HT-29 (cell line): ENCODE data around the gene GABBR2. TPM values are rescaled to one million over a fixed set of nuclear protein-coding genes. Genes with fewer than 3 reads are reported as not detected.
"Not testable (repeated sequence)": the region's sequence is repeated elsewhere in the genome, so short reads cannot be mapped to it uniquely, and the experiment has no call there.

ENCODE experiments used
- DNase-seq: peaks from one replicate; pipeline ENCODE4 v3.0.0-alpha.2; 2015; ENCODE audit warnings: low spot score
- total RNA-seq: library from RNA; depleted of rRNA; stranded (reverse); fragments of >200 nt; shearing (Covaris generic); gene quantifications from 2 replicates; pipeline ENCODE4 v1.2.3, GENCODE V29; 2014

Gene GABBR2
- total RNA-seq, 1 experiment from 2014 or later: not detected

DNA sequence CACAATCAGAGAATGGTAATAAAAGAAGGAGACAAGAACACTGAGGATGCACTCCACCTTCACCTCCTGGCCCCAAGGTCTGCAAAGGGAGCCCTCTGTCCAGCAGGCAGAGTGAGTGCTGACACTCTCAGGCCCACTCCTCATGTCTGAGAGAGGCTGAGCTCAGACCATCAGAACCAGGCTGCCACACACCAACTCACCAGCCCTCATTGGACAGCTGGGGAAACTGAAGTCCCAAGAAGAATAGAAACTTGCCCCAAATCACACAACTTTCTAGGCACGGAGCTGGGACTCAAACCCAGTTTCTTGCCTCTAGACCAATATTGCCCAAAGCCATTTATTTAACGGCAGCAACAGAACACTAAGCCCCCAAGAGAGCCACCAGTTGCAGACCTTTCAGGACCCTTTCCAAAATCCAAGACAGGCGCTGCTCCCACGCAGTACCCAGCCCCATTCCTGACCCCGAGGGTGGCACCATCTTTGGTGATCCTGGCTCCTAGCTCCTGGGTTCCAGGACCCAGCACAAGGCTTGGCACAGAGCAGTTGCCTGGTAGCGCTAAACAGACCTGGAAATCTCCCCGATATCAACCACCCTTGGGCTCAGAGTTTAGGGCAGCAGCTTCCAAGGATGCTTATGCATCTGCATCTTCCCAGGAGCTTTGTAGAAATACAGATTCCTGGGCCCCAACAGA lies 192.4 kb downstream of the GABBR2 start:
- no peak for DNase-seq

DNA sequence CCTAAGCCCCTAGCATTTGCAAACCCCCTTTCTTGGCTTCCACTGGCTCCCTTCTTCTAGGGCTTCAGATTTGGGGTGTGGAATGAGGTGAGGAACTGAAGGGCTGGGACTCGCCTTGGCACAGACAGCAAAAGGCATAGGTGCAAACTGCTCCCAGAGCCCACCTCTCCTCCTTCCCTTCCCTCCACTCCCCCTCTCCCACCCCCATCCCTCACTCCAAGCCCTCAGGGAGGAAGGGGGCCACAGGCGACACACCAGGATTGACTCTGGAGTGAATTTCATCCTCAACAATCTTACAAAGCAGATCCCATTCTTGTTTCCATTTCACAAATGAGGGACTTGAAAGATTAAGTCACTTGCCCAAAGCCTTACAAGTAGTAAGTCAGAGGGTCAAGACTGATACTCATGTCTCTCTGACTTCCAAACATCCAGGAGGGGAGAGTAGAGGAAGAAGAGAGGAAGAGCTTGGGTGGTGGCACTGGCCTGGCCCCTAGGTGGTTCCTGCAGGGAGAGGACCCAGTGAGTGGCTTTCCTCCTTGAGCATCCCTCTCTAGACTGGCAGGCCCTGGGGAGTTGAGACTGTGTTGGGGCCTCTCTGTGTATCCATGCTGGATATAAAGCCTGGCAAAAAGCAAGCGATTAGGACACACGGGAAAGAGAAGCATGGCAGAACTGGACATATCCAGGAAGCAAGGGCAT lies 193.1 kb downstream of the GABBR2 start:
- DNase-seq: no peak

DNA sequence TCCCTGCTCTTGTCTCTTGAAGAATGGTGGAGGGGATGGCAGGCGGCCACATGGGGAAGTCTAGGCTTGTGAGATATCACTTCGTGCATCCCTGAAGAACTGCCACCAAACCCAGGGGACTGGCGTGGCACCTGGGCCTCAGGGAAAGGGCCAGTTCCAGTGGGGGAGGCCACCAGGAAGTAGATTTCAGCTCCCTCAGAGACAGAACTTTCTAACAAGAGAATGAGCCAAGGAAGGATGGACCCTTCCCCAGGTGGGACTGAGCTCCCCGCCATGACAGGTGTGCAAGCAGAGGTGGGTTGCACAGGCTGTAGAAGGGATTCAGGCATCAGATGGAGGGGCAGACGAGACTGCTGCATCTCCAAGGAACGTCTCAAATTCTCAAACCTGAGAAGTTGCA lies 193.9 kb downstream of the GABBR2 start:
- no peak for DNase-seq

DNA sequence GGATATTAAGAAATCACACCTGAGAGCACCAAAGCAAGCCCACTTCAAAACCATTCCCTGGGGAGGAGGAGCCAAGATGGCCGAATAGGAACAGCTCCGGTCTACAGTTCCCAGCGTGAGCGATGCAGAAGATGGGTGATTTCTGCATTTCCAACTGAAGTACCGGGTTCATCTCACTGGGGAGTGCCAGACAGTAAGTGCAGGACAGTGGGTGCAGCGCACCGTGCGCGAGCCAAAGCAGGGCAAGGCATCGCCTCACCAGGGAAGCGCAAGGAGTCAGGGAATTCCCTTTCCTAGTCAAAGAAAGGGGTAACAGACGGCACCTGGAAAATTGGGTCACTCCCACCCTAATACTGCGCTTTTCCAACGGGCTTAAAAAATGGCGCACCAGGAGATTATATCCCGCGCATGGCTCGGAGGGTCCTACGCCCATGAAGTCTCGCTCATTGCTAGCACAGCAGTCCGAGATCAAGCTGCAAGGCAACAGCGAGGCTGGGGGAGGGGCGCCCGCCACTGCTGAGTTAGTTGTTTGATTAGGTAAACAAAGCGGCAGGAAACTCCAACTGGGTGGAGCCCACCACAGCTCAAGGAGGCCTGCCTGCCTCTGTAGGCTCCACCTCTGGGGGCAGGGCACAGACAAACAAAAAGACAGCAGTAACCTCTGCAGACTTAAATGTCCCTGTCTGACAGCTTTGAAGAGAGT lies 200.4 kb downstream of the GABBR2 start:
- DNase-seq: peak; percentile 54

DNA sequence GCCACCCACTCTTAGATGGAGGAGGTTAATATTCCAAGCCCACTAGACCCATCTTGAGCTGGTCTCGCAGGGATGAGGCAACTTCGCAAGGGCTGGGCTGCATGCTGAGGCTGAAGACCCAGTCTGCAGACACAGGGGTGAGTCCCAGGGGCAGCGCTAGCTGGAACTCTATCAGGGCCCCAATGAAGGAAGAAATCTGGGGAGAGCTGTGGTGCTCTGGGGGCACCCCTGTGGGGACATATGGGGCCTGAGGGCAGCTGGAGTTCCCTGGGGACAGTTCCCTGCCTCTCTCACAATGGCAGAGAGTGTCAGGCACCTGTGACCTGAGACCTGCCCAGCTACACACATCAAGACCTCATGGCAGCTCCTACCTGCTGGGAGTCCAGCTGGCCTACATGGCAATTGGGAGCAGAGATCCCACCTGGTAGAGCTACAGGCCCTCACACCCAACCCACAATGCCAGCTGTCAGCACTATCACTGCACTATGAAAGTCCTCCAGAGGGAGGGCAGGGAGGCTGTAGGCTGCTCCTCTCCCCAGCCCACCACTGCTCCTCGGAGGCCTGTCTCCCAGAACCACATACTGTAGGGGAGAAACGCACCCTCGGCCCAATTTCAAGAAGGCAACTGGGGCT lies 202.2 kb downstream of the GABBR2 start:
- DNase-seq: no peak

DNA sequence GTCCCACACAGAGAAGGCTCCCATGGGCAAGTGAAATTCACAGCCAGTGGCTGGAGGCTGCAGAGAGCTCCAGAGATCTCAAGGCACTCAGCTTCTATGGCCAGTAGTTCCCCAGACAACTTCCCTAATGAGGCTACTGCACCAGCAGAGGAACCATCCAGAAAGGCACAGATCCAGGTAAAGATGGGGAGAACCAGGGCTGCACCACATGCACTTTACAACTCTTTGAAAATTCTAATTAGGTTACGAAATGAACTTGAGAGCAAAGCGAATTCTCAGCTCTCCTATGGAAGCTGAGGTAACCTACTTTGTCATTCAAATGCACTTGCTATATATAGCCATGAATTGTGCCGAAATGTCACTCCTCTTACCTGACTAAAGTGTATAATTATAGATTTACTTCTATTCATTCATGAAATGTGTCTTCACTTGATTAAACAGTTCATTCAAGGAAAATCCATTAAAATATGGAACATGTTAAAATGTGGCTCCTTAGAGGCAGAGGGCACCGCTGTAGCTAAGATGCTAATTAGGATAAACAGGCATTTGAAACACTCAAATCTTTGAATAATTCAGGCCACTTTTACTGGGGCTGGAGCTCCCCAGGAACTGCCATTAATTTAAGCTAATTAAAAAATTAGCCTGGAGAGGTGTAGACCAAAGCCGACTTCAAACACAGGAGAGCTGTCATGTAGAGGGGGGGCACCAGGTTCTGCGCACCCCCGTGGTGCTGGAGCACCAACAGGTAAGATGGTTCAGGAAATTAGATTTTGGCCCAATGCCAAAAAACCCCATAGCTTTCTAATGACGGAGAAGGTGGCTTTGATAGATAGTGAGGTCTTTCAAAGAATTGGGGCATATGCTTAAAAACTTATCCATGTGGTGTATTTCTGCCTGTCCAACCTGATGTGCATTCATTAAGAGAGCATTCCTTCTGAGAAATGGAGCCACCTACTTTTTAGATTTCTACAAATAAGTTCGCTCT lies 204.1 kb downstream of the GABBR2 start:
- no peak for DNase-seq

DNA sequence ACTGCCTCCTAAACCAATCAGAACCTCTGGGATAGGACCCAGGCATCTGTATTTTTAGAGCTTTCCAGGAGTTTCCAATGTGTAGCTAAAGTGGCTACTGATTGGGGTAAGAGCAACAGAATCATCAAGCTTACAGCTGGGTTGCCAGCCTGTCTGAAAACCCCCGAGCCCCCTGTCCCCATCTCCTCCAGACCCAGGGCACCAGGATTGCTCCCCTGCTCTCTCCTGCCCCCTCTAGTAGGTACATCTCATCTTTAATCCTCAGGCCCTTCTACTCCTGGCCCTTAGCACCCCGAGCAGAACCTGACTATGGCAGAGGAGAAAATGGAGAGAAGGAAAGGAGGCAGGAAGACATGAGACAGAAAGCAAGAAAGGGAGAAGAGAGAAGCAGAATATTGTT lies 204.9 kb downstream of the GABBR2 start:
- no peak for DNase-seq

DNA sequence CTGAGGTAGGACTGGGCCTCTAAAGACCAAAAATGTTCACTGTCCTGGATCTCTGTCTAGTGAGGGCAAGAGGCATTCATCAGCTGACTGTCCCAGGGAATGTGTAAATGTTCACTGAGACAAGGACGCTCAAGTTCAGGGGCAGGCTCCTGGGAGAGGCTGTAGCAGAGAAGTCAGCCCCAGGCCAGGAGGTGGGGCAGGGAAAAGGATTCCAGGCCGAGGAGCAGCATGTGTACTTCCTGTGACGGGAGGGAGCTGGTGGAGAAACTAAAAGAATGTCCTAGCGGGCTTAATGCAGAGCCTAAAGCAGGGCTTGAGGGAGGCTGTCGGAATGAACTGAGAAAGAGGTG lies 205.8 kb downstream of the GABBR2 start:
- peak; percentile 77 for DNase-seq

DNA sequence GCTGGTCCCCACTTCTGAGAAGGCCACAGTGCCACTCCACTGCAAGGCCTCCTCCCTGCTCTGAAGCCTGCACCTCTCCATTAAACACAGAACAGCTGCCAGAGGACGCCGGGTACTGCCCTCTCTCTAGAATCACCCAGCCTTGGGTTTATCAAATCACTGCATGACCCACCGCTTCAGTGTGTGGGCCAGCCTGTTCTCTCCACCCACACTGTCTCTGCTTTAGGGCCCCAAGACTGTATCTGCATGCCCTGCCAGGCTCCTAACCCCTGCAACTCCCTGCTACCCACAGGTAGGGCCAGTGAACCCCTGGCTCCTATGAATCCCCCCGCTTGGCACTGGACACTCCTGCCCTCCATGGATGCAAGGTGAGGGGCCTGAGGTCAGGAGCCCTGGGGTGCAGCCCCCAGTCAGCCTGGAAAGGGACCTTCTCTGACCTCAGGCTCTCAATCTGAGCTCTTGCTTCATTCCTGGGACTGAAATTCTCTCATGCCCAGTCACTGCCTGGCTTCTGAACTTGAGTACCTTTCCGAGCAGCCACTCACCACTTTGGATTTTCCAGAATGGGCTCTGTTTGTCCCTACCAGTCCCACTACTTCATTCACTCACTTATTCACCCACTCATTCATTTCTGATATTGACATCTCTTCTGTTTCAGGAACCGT lies 206.3 kb downstream of the GABBR2 start:
- no peak for DNase-seq

DNA sequence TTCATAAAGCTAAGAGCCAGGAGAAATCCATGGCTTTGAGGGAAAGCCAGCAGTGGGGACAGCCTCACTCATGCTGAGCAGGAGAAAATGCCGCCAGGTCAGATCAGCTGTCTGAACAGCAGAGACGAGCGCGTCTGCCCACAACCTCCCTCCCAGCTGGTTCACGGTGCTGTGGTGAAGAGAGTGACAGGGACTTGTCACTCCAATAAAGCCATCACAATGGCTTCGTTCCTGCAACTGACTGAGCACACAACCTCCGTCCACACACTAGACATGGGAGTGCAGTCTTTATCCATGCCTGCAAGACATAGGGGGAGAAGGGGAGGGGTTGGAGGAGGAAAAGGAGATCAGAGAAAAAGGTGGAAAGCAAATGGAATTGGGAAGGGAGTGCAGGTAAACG lies 206.9 kb downstream of the GABBR2 start:
- no peak for DNase-seq

DNA sequence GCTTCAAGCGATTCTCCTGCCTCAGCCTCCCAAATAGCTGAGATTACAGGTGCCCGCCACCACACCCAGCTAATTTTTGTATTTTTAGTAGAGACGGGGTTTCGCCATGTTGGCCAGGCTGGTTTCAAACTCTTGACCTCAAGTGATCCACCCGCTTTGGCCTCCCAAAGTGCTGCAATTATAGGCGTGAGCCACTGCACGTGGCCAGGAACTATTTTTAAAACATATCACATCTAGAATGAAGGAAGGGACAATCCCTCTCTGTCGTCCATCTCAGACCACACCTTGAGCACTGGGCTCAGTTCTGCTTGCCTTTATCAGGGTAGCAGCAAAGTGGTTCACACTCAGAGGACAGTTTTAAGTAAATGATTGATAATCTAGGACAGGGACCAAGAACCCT lies 207.5 kb downstream of the GABBR2 start:
- not testable (repeated sequence) for DNase-seq

DNA sequence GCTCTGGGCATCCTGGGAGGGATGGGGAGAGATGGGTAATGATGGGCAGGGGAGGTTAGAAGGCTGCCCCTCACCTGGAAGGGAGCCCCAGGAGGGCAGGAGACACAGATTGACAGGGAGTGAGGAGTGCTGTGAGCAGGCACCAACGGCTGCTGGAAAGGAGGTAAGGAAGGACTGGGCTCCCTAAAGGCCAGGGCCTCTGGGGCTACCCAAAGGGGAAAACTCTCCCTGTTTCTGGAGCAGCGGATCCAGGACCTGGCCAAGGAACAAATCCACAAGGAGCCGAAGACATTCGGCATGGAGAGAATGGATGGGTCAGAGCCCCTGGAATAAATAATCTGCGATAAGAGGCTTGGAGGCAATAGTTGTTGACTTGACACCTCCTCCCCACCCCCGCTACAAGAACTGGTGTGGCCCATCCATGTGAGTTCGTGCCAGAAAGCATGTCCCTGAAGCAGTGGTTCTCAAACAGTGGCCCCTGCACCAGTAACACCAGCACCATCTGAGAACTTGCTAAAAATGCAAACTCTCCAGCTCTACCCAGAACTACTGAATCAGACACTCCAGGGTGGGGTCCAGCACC lies 208.3 kb downstream of the GABBR2 start:
- no peak for DNase-seq

DNA sequence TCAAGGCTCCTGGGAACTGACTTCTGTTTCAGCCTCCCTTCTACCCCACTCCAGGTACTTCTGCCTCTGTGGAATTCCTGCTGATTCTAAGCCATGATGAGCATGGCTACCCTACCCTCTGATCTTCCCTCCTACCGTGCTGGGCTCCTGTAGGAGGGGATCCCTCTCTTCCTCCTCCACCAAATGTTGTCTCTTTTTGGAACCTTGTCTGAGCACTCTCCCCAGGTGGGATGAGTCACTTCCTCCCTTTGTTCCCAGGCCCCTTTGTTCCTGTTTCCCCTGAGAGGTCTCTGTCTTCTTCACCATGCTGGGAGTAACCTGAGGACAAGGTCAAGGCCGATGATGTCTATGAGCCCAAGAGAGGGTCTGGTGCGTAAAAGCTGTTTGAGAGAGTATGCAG lies 213.2 kb downstream of the GABBR2 start:
- DNase-seq: no peak

DNA sequence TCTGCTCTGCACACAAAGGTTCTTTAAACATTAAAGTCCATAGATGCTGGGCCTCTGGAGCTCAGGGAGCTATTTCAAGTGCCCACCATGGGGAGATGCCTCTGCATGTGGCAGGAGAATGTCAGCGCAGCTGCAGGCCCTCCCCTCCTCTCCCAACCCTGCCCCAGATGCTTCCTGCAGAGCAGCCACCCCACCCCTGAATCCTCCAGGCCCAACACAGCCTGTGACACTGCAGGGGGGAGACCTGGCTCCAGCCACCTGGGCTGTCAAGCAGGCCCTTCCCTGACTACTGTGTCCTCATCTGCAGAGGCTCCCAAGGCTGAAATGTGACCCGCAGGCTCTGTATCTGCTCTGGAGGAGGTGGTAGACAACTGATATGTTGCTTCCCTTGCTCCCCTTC lies 213.9 kb downstream of the GABBR2 start:
- no peak for DNase-seq

DNA sequence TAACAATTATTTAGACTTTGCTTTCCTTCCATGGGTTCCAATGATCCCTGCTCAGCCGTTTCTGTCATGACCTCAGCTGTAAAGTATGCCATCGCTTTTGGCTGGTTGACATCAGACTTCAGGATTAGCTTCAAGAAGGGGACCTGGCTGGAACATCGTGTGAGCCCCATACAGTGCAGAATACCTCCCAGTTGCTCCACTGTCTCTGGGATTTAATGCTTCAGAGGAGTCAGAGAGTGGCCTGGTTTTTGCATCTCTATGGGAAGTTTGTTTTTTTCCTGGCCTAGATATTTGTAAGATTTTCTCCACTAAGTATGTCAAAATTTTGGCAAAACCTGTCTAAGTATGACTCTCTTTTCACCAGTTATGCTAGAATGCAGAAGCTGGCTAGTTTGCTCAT lies 216.9 kb downstream of the GABBR2 start:
- DNase-seq: no peak

DNA sequence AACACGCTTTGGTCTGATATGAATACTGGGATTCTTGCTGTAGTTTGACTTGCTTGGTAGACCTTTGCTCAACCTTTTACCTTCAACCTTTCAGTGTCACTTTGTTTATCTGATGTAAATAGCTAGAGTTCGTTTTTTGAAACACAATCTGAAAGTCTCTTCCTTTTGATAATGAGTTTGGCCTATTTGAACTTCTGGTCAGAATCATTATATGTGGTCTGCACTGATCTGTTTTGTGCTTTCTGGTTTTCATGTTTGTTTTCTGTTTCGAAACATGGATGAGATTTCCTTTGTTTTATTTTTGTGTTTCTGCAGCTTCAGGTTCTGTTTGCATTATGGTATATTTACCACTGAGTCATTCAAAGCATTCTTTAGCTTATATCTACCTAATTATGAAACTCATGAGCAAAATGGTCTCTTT lies 217.5 kb downstream of the GABBR2 start:
- no peak for DNase-seq

DNA sequence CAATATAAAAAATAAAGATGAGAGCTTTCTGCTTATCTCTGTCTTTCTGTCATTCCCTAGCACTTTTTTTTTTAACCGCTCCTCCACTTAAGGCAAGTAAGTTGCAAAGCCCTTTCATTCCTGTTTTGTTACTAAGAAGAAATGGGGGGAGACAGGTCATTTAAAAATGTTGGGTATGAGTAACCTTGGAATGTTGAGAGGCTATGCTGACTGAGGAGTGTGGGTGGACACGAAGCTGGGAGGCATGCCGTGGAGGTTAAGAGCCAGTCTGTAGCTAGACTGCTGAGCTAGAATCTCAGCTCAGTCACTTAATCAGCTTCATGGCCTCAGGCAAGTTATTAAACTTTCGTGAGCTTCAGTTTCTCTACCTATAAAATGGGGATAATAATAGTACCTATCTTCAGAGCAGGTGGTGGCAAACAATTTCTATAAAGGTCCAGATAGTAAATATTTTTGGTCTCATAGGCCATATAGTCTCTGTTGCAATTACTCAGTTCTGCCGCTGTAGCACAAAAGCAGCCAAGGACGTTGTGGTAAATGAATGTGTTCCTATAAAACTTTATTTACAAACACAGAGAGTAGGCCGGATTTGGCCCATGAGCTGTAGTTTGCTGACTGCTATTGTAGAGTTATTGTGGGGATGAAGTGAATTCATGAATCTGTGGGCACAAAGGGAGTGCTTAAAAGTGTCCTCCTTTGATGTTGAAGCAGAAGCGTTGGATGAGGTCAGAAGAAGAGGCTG lies 220.0 kb downstream of the GABBR2 start:
- DNase-seq: no peak

DNA sequence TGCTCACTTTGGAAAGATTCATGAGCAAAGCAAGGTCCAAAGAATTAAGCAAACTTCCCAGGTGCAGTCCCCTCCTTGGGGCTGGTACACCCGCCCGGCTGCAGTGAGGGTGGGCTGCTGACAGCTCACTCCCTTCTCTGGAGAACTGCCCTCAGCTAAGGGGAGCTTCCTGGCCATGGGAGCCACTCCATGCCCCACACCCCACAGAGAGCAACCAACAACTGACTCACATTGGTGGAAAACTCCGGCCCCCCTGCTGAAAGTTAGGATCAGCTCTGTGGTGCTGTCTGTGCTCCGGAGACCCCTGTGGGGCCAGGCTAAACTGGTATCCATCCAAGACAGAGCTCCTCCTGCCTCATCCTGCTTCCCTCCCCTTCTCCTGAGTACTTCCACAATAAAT lies 223.0 kb downstream of the GABBR2 start:
- DNase-seq: no peak

DNA sequence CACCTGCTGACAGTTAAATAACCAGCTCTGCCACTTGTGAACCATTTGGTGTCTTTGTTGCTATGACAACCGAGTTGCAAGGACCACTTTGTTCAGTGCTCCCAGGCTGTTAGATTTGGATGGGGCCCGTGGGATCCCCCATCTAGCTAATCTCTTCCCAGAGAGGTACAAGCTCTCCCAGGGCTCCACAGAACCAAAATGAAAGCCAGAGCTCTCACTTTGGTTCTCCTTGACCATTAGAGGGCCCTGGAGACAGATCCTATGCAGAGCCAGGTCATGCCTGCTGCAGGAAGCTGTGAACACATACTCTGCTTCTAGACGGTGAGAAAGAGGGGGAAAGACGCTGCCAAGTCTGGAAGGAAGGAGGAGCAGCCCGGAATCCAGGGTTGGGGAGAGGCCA lies 224.6 kb downstream of the GABBR2 start:
- no peak for DNase-seq

DNA sequence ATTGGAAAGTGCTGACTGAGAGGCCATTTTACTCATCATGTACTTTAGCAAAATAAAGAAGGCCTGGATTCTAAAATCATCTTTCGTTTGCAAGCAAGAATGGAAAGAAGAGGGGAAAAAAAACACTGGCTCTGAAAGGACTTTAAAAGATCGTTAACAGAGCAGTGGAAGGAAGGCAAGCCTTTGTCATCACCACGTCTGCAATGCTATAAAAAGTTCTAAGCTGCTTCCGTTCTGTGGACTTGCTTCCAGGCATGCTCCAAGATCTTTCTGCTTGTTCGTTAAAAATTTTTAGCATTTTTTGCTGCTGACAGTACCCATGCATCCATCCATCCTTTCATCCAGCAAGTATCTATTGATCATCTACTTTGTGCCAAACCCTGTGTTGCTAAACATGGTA lies 226.5 kb downstream of the GABBR2 start:
- no peak for DNase-seq
